Measurements from ENCODE around the gene TOX4.

The TOX4 gene

DNA sequence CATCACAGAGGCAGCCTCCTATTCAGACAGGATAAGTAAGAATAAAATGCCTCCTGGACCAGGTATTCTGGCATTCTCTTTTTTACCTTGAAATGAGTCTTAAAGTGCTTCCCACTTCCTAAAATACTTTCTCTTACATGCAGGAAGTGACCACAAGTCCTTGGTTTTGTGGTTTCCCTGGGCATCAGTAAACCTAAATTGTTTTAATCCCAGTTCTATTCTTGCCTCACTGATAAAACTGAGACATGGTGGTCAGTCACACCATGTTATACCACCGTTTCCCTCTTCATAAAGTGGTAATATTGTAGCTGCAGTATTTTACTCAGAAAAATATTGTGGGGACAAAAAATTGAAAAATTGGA is 50.3 kb downstream of the TOX4 start:
- TF ChIP-seq, protein P1, sequence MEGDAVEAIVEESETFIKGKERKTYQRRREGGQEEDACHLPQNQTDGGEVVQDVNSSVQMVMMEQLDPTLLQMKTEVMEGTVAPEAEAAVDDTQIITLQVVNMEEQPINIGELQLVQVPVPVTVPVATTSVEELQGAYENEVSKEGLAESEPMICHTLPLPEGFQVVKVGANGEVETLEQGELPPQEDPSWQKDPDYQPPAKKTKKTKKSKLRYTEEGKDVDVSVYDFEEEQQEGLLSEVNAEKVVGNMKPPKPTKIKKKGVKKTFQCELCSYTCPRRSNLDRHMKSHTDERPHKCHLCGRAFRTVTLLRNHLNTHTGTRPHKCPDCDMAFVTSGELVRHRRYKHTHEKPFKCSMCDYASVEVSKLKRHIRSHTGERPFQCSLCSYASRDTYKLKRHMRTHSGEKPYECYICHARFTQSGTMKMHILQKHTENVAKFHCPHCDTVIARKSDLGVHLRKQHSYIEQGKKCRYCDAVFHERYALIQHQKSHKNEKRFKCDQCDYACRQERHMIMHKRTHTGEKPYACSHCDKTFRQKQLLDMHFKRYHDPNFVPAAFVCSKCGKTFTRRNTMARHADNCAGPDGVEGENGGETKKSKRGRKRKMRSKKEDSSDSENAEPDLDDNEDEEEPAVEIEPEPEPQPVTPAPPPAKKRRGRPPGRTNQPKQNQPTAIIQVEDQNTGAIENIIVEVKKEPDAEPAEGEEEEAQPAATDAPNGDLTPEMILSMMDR (conservative IDR thresholded peaks at IDR 0.05): no peak
- TF ChIP-seq ZFX (IDR thresholded peaks at IDR 0.05): no peak
- H3K27ac ChIP-seq: no peak overlapping the region

DNA sequence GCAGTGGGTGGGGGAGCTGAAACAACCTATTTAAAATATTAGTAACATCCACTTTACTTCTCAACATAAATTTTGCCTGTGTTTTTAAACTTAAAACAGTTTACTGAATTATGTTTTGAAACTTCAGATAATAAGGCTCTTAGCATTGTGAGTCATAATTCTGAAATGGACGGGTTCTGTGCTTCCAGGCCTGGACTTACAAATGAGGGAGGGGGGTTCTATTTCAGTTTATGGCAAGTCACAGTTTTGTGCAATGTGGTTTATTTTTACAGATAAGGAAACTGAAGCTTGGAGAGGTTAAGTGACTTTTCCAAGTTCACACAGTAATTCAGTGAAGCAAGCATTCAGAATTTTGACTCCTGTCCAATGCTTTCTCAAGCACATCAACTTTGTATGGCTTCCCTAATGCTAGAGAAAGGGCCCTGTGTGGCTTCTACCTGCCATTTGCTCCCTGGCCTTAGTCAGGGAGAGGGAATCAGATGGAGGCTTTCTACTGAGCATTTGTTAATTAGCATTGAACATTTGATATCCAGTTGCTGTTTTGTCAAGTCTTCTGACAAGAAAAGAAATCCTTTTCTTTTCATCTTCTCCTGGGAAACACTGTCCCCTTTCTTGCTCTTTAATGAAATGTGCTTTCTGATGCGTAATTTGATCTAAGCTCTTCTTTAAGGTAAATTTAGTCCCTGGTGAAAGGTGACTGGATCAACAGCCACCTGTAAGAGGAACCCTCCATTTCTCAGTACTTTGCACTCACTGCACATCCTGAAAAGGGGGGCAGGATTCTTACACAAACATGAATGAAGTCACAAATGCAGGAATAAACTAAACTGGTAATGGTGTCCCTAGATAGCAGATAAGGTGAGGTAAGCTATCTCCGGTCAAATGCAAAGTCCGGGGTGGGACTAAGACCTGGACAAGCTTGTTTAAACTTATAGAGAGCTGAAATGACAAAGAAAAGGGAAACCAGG is 51.7 kb downstream of the TOX4 start:
- TF ChIP-seq, protein P1 (conservative IDR thresholded peaks at IDR 0.05): no peak
- no peak overlapping the region for H3K27ac ChIP-seq

DNA sequence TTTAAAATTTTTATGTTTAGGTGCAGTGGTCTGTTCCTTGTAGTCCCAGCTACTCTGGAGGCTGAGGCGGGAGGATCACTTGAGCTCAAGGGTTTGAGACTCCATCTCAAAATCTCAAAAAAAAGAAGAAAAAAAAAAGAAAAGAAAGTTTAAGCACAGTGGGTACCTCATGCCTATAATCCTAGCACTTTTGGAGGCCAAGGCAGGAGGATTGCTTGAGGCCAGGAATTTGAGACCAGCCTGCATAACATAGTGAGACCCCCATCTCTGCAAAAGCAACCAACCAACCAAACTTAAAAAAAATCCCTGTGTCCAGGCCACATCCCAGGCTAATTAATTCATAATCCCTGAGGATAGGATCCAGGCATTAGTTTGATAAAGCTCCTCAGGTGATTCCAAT is 52.5 kb downstream of the TOX4 start:
- TF ChIP-seq, protein P1 (conservative IDR thresholded peaks at IDR 0.05): no peak
- TF ChIP-seq ZFX (IDR thresholded peaks at IDR 0.05): no peak

DNA sequence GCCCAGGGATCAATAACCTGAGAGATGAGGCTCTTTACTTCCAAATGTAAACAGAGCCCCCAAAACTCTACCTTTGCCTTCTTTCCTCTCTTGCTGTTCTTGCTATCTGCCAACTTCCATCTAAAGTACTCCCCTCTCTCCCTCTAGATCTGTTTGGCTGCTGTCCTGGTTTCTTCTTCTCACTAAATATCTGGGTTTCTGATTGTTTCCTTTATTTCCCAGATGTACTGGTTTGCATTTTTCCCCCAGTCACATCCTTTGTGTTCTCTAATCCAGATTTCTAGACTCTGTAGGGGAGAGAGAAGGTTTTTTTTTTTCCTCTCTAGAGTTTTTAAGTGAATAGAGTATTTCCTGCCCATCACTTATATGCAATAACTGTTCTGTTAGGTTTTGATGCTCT is 56.3 kb downstream of the TOX4 start:
- no peak for TF ChIP-seq ZFX (IDR thresholded peaks at IDR 0.05)
- TF ChIP-seq, protein P1 (conservative IDR thresholded peaks at IDR 0.05): no peak
- no peak overlapping the region for H3K27ac ChIP-seq

More for the DNA sequence above, 52.5 kb downstream of the TOX4 start:
- H3K27ac ChIP-seq: no peak overlapping the region

DNA sequence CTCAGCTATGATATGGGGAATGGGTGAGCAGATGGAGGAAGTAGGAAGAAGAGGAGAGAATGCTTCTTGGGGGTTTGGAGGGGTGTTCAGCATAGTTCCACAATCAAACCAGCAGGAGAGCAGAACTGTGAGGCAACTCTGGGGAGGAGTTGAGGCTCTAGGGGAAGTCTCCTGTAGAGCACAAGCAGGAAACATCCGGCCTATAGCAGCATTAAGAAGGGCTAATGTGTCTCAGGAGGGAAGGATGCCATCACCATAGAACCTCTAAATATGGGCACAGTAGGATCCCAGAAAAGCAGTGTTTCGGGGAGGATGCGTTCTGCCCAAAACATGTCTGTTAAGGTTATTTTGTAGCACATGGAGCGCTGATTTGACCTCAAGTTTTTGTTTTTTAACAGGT is 57.6 kb downstream of the TOX4 start:
- no peak for TF ChIP-seq ZFX (IDR thresholded peaks at IDR 0.05)
- TF ChIP-seq, protein P1 (conservative IDR thresholded peaks at IDR 0.05): no peak
- H3K27ac ChIP-seq: no peak overlapping the region

DNA sequence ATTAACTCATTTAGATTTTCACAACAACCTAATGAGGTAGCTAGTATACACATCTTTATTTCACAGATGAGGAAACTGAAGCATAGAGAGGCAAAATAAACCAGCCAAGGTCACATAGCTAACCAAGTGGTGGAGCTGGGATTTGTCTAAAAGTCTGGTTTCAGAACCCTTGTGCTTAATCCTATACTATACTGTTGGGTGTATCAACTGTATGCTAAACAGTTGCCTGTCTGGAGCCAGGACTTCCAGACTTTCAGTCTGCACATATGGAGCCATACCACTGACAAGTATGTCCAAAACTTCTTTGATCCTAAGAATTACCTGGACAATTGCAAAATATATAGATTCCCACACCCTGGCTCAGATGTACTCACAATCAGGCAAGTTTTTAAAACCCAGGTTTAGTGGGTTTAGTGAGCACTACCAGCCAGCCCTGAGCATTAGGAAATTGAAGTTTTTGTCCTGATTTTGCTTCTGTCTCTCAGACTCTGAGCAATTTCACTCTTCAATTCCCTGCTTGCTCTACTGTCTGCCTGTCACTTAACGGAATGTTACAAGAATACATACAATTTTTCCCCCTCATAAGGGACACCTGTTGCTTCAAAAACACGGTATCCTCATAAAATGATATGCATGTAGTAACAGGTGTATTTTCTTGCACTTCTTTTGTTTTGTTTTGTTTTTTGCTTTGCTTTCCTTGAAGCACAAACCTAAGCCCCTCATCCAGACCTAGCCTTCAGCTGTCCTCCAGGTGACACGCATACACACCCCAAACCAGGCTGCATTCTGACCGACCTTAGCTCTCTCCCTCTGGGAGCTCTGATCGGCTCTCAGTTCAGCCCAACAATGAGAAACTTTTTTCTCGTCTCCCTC is 58.8 kb downstream of the TOX4 start:
- TF ChIP-seq, protein P1 (conservative IDR thresholded peaks at IDR 0.05): no peak
- TF ChIP-seq ZFX (IDR thresholded peaks at IDR 0.05): no peak
- no peak overlapping the region for H3K27ac ChIP-seq

Measured in C4-2B (cell line).